ENCODE results near the gene MAP3K21. TPM values are rescaled to one million over a fixed set of nuclear protein-coding genes. Genes with fewer than 3 reads are reported as not detected.

MAP3K21 gene
- total and polyA plus RNA-seq, 9 of the 15 experiments (the other 6 are each of a cell fraction or from before 2014, with no cell fraction given): 0.23 to 0.86 (median 0.49) TPM

DNA sequence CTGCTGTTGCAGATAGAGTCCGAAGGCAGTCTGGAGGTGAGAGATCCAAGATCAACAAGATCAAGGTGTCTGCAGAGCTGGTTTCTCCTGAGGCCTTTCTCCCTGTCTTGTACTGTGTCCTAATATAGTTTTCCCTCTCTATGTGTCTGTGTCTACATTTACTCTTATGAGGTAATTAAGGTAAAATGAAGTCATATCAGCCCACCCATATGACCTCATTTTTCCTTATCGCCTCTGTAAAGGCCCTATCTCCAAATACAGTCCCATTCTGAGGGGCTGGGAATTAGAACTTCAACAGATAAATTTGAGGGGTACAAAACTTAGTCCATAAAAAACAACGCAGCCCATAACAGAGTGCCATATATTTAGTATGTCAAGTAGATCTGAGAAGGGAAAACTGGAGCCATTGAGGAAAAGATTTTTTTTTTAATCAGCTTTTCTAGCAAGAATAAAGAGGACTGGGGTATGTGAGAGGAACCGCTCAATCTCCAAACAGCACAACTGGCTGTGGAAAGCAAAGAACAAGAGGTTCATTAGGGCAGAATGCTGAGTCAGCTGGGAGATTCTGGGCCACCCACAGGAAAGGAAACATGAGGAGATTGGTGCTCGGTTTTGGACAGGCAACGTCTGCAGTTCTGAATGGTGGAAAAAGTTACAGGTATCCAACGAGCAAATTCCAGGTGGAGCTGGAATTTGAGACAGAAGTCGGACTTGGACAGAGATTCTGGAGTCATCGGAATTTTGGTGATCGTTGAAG lies 65.7 kb downstream of the MAP3K21 start:
- in situ Hi-C loops (cut with MboI) (loop anchor here (25.0 kb wide), 1 partner anchor 669 kb away; no protein-coding TSS in a partner anchor), intact Hi-C loops (cut with micrococcal nuclease) (loop anchor here (10.0 kb wide), 1 partner anchor 922 kb away; no protein-coding TSS in a partner anchor)
- TF ChIP-seq MAFF (IDR thresholded peaks at IDR 0.05; ENCODE audit: low read length) (peak; percentile 86), MAFK (IDR thresholded peaks at IDR 0.05; ENCODE audit: low read length) (peak; percentile 87), ZNF316 (IDR thresholded peaks at IDR 0.05) (peak; percentile 96), BCOR (IDR thresholded peaks at IDR 0.05) (no peak), MAFG (tag; conservative IDR thresholded peaks at IDR 0.05) (peak; percentile 92), C11orf30 (IDR thresholded peaks at IDR 0.05; ENCODE audit: low read depth) (peak; percentile 91), CBFA2T3 (IDR thresholded peaks at IDR 0.05) (peak; percentile 20; the same call in 1 of the 2 replicates)
- TF ChIP-seq, protein P1, sequence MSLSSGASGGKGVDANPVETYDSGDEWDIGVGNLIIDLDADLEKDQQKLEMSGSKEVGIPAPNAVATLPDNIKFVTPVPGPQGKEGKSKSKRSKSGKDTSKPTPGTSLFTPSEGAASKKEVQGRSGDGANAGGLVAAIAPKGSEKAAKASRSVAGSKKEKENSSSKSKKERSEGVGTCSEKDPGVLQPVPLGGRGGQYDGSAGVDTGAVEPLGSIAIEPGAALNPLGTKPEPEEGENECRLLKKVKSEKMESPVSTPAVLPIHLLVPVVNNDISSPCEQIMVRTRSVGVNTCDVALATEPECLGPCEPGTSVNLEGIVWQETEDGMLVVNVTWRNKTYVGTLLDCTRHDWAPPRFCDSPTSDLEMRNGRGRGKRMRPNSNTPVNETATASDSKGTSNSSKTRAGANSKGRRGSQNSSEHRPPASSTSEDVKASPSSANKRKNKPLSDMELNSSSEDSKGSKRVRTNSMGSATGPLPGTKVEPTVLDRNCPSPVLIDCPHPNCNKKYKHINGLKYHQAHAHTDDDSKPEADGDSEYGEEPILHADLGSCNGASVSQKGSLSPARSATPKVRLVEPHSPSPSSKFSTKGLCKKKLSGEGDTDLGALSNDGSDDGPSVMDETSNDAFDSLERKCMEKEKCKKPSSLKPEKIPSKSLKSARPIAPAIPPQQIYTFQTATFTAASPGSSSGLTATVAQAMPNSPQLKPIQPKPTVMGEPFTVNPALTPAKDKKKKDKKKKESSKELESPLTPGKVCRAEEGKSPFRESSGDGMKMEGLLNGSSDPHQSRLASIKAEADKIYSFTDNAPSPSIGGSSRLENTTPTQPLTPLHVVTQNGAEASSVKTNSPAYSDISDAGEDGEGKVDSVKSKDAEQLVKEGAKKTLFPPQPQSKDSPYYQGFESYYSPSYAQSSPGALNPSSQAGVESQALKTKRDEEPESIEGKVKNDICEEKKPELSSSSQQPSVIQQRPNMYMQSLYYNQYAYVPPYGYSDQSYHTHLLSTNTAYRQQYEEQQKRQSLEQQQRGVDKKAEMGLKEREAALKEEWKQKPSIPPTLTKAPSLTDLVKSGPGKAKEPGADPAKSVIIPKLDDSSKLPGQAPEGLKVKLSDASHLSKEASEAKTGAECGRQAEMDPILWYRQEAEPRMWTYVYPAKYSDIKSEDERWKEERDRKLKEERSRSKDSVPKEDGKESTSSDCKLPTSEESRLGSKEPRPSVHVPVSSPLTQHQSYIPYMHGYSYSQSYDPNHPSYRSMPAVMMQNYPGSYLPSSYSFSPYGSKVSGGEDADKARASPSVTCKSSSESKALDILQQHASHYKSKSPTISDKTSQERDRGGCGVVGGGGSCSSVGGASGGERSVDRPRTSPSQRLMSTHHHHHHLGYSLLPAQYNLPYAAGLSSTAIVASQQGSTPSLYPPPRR (CRISPR knock-in tag; IDR thresholded peaks at IDR 0.05; ENCODE audit: borderline replicate concordance): no peak
- TF ChIP-seq, protein P2, sequence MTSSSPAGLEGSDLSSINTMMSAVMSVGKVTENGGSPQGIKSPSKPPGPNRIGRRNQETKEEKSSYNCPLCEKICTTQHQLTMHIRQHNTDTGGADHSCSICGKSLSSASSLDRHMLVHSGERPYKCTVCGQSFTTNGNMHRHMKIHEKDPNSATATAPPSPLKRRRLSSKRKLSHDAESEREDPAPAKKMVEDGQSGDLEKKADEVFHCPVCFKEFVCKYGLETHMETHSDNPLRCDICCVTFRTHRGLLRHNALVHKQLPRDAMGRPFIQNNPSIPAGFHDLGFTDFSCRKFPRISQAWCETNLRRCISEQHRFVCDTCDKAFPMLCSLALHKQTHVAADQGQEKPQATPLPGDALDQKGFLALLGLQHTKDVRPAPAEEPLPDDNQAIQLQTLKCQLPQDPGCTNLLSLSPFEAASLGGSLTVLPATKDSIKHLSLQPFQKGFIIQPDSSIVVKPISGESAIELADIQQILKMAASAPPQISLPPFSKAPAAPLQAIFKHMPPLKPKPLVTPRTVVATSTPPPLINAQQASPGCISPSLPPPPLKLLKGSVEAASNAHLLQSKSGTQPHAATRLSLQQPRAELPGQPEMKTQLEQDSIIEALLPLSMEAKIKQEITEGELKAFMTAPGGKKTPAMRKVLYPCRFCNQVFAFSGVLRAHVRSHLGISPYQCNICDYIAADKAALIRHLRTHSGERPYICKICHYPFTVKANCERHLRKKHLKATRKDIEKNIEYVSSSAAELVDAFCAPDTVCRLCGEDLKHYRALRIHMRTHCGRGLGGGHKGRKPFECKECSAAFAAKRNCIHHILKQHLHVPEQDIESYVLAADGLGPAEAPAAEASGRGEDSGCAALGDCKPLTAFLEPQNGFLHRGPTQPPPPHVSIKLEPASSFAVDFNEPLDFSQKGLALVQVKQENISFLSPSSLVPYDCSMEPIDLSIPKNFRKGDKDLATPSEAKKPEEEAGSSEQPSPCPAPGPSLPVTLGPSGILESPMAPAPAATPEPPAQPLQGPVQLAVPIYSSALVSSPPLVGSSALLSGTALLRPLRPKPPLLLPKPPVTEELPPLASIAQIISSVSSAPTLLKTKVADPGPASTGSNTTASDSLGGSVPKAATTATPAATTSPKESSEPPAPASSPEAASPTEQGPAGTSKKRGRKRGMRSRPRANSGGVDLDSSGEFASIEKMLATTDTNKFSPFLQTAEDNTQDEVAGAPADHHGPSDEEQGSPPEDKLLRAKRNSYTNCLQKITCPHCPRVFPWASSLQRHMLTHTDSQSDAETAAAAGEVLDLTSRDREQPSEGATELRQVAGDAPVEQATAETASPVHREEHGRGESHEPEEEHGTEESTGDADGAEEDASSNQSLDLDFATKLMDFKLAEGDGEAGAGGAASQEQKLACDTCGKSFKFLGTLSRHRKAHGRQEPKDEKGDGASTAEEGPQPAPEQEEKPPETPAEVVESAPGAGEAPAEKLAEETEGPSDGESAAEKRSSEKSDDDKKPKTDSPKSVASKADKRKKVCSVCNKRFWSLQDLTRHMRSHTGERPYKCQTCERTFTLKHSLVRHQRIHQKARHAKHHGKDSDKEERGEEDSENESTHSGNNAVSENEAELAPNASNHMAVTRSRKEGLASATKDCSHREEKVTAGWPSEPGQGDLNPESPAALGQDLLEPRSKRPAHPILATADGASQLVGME (CRISPR knock-in tag; IDR thresholded peaks at IDR 0.05): no peak
- H3K9me1 ChIP-seq (ENCODE audit: control insufficient read depth, insufficient read depth, low read length): no peaks in the 10 kb centered on the region
- H3K9ac ChIP-seq (ENCODE audit: insufficient read depth in 1 of 2, low read depth in 2 of 2, low read length in 2 of 2): no peak overlapping the region
- no peak overlapping the region for H3K4me3 ChIP-seq
- no TSS peak for BruUV-seq (replicated peaks)
- H3K79me2 ChIP-seq (ENCODE audit: control insufficient read depth, insufficient read depth, low read length): no peaks in the 10 kb centered on the region
- FAIRE-seq (no peak), DNase-seq (ENCODE audit: extremely low read depth in 1 of 4, low spot score in 3 of 4) (no peak), ATAC-seq (no peak; the same call in 2 of the 3 replicates)
- 1% methylated on average over 10 of the region's 10 CpGs for WGBS (ENCODE audit: insufficient coverage, low coverage, missing lambda C conversion rate)
- 0 out of 2 replicates have a peak, but pooled peaks cover 2% of the 10 kb centered on the region for H3K9me3 ChIP-seq (replicated peaks; ENCODE audit: control insufficient read depth, insufficient read depth, low read depth, low read length)
- POLR2A ChIA-PET: no interaction called here
- no peaks in the 10 kb centered on the region for H3K27me3 ChIP-seq (ENCODE audit: control insufficient read depth in 2 of 2, insufficient read depth in 2 of 2, low read length in 2 of 2)
- H3K4me2 ChIP-seq (ENCODE audit: insufficient read depth, low read length): no peak overlapping the region
- CTCF ChIA-PET (ENCODE audit: low intra/inter-chr PET ratio): no interaction called here
- H3K27ac ChIP-seq (ENCODE audit: extremely low read depth, low read depth, low read length): no peak overlapping the region
- H4K20me1 ChIP-seq (replicated peaks; ENCODE audit: control insufficient read depth, insufficient read depth, low read length): no peaks in the 10 kb centered on the region
- H3K36me3 ChIP-seq (ENCODE audit: control insufficient read depth, insufficient read depth, low read length): no peaks in the 10 kb centered on the region
- no peak overlapping the region for H2AFZ ChIP-seq (ENCODE audit: low read depth, low read length)
- no peaks in the 10 kb centered on the region; a peak in 1 of 5 replicates for H3K4me1 ChIP-seq (replicated peaks in 1 of 2; ENCODE audit: control insufficient read depth in 2 of 2, insufficient read depth in 2 of 2, low read length in 2 of 2)
